Measurements from ENCODE around the gene FBXL22.

Gene FBXL22

DNA sequence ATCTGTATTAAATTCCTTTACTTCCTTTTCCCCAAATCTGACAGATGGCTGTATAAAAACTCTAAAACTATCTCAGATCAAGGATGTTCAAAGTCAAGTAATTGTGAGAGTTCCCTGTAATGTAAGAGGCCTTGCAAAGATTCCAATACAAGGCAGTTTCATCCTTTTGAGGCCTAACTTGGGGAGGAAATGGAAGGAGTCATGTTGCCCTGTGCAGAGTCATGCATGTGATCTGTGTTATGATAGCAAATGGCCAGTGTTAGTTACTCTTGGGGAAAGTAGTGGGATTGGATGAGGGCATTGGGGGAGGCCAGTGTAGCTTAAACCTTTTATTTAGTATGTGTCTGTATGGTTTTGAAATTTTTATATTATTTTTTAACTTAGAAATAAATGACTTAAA is 23.7 kb upstream of the FBXL22 start:
- POLR2A ChIA-PET, result interaction anchor here (0.8 kb wide), 1 partner anchor 70 kb away, joined by 3 read pairs; the partner anchor contains the start of gene USP3
- CTCF ChIA-PET, result interaction anchor here (0.6 kb wide), 1 partner anchor 10 kb away, joined by 3 read pairs; no protein-coding TSS in a partner anchor

DNA sequence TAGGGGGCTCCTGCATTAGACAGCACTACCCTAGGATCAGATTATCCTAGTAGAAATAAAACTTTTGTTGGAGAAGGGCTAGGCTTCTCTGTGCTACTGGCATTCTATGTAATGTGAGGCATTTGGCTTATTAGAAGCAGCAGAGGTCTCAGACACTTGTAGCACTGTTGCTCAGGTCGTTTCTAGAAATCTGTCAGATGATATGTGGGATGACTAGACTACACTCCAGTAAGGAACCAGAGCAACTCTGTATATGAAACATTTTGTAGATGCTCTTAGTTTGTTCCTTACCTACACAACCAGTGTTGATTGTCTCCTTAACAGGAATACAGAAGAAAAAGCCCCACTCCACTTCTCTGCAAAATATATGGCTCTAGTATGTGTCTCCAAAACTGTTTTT is 21.9 kb upstream of the FBXL22 start:
- DNase-seq, result no peak
- CTCF ChIA-PET, result no interaction called here

More for the DNA sequence above, 23.7 kb upstream of the FBXL22 start:
- Histone ChIP-seq H3K27ac (ENCODE audit: insufficient read depth in 1 of 2, low read depth in 1 of 2, low read length in 2 of 2, poor library complexity in 1 of 2, severe bottlenecking in 2 of 2) (no peak overlapping the region), H3K4me3 (ENCODE audit: control insufficient read depth in 1 of 7, extremely low read depth in 1 of 7, insufficient read depth in 4 of 7, low read depth in 2 of 7, low read length in 6 of 7) (no peak overlapping the region), H3K27me3 (replicated peaks in 2 of 5; ENCODE audit: control insufficient read depth in 4 of 5, insufficient read depth in 5 of 5, low read length in 4 of 5) (no peaks in the 10 kb centered on the region), H3K4me1 (ENCODE audit: control extremely low read depth in 1 of 4, control insufficient read depth in 4 of 4, insufficient read depth in 4 of 4, low read length in 3 of 4) (no peaks in the 10 kb centered on the region), H3K36me3 (ENCODE audit: control insufficient read depth in 4 of 4, insufficient read depth in 4 of 4, low read length in 3 of 4) (peaks cover 18 to 58% (median 27%) of the 10 kb centered on the region in 4 experiments), H3K9me3 (ENCODE audit: control extremely low read depth in 1 of 5, control insufficient read depth in 4 of 5, insufficient read depth in 2 of 5, low read depth in 1 of 5, low read length in 4 of 5) (no peaks in the 10 kb centered on the region)
- DNase-seq, result no peak

DNA sequence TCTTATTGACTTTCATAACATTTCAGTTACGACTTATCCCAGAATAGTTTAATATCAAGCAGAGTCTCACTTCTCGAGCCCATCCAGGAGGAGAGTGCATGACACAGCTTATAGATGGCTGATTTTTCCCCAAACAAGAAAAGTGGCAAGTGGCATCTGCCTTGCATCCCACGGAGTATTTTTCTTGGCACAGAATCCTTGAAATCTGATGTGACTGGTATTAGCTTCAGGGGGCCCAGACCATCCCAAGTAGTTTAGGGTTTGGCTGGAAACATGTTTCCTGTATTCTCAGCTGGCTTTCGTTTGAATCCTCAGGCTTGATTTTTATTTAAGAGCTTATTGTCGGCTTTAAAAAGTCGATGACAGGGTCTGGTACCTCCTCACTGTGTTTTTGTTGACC is 20.7 kb upstream of the FBXL22 start:
- Histone ChIP-seq H3K27me3 (replicated peaks in 2 of 5; ENCODE audit: control insufficient read depth in 4 of 5, insufficient read depth in 5 of 5, low read length in 4 of 5) (no peaks in the 10 kb centered on the region), H3K4me3 (ENCODE audit: control insufficient read depth in 1 of 7, extremely low read depth in 1 of 7, insufficient read depth in 4 of 7, low read depth in 2 of 7, low read length in 6 of 7) (no peak overlapping the region), H3K36me3 (ENCODE audit: control insufficient read depth in 4 of 4, insufficient read depth in 4 of 4, low read length in 3 of 4) (peaks cover 10 to 45% (median 21%) of the 10 kb centered on the region in 4 experiments), H3K4me1 (ENCODE audit: control extremely low read depth in 1 of 4, control insufficient read depth in 4 of 4, insufficient read depth in 4 of 4, low read length in 3 of 4) (no peaks in the 10 kb centered on the region), H3K27ac (ENCODE audit: insufficient read depth in 1 of 2, low read depth in 1 of 2, low read length in 2 of 2, poor library complexity in 1 of 2, severe bottlenecking in 2 of 2) (no peak overlapping the region), H3K9me3 (ENCODE audit: control extremely low read depth in 1 of 5, control insufficient read depth in 4 of 5, insufficient read depth in 2 of 5, low read depth in 1 of 5, low read length in 4 of 5) (no peaks in the 10 kb centered on the region)
- no peak for DNase-seq
- WGBS (ENCODE audit: insufficient coverage), result 94% methylated on average over 5 of the region's 6 CpGs
- ChIA-PET POLR2A (interaction anchor here (0.6 kb wide), 1 partner anchor 86 kb away, joined by 3 read pairs; no protein-coding TSS in a partner anchor), CTCF (interaction anchor here (0.7 to 1.6 kb wide), 2 partner anchors 66 to 147 kb away, joined by 4 read pairs; no protein-coding TSS in a partner anchor)

More for the DNA sequence above, 21.9 kb upstream of the FBXL22 start:
- no peaks in the 10 kb centered on the region for H3K9me3 ChIP-seq (ENCODE audit: control extremely low read depth in 1 of 5, control insufficient read depth in 4 of 5, insufficient read depth in 2 of 5, low read depth in 1 of 5, low read length in 4 of 5)
- POLR2A ChIA-PET, result no interaction called here
- no peaks in the 10 kb centered on the region for H3K27me3 ChIP-seq (replicated peaks in 2 of 5; ENCODE audit: control insufficient read depth in 4 of 5, insufficient read depth in 5 of 5, low read length in 4 of 5)
- H3K4me3 ChIP-seq (ENCODE audit: control insufficient read depth in 1 of 7, extremely low read depth in 1 of 7, insufficient read depth in 4 of 7, low read depth in 2 of 7, low read length in 6 of 7), result no peak overlapping the region
- WGBS (ENCODE audit: insufficient coverage), result no CpG with 5 or more reads among the region's 1 CpG
- no peaks in the 10 kb centered on the region for H3K4me1 ChIP-seq (ENCODE audit: control extremely low read depth in 1 of 4, control insufficient read depth in 4 of 4, insufficient read depth in 4 of 4, low read length in 3 of 4)
- no peak overlapping the region for H3K27ac ChIP-seq (ENCODE audit: insufficient read depth in 1 of 2, low read depth in 1 of 2, low read length in 2 of 2, poor library complexity in 1 of 2, severe bottlenecking in 2 of 2)
- H3K36me3 ChIP-seq (ENCODE audit: control insufficient read depth in 4 of 4, insufficient read depth in 4 of 4, low read length in 3 of 4), result peaks cover 12 to 54% (median 23%) of the 10 kb centered on the region in 4 experiments

- Histone ChIP-seq H3K27ac (ENCODE audit: insufficient read depth in 1 of 2, low read depth in 1 of 2, low read length in 2 of 2, poor library complexity in 1 of 2, severe bottlenecking in 2 of 2) (no peak overlapping the region), H3K4me3 (ENCODE audit: control insufficient read depth in 1 of 7, extremely low read depth in 1 of 7, insufficient read depth in 4 of 7, low read depth in 2 of 7, low read length in 6 of 7) (no peak overlapping the region), H3K36me3 (ENCODE audit: control insufficient read depth in 4 of 4, insufficient read depth in 4 of 4, low read length in 3 of 4) (peaks cover 10 to 47% (median 17%) of the 10 kb centered on the region in 4 experiments), H3K27me3 (replicated peaks in 2 of 5; ENCODE audit: control insufficient read depth in 4 of 5, insufficient read depth in 5 of 5, low read length in 4 of 5) (no peaks in the 10 kb centered on the region), H3K9me3 (ENCODE audit: control extremely low read depth in 1 of 5, control insufficient read depth in 4 of 5, insufficient read depth in 2 of 5, low read depth in 1 of 5, low read length in 4 of 5) (peaks cover 0 to 4% (median 0%) of the 10 kb centered on the region in 5 experiments), H3K4me1 (ENCODE audit: control extremely low read depth in 1 of 4, control insufficient read depth in 4 of 4, insufficient read depth in 4 of 4, low read length in 3 of 4) (no peaks in the 10 kb centered on the region)
- CTCF ChIA-PET, result interaction anchor here (0.9 kb wide), 1 partner anchor 17 kb away, joined by 4 read pairs; no protein-coding TSS in a partner anchor
- POLR2A ChIA-PET, result interaction anchor here (0.6 kb wide), 1 partner anchor 189 kb away, joined by 4 read pairs; no protein-coding TSS in a partner anchor
- no peak for DNase-seq
Measured at GRCh38 chr15:63582179-63582578, 15.0 kb upstream of the FBXL22 start.

DNA sequence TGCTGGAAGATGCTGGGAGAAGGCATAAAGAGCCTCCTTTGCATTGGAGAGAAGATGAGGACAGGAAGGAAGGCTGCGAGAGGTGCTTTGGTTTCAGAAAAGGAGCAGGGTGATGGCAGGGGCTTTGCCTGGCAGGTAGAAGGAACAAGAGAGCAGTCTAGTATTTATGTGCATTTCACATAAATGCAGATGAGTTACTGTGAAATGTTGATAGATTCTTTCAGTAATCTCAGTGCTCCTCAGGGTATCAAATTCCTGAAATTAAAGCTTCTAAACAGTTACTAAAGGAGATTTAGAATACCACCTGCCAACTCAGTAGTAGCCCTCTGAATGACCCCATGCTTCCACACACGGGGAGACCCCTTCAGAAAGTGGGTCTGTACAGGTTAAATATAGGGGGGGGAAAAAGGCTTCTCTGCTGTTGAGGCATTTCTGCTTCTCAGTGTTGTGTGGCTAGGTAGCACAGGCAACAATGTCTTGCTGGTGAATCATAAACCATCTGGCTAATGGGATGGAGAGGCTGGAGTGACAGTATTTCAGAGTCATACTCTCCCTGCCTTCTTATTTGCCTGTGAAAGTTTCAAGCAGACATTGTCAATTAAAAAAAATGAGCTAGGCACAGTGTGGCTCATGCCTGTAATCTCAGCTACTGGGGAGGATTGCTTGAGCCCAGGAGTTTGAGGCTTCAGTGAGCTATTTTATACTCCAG is 14.3 kb upstream of the FBXL22 start:
- H3K9me3 ChIP-seq (ENCODE audit: control extremely low read depth in 1 of 5, control insufficient read depth in 4 of 5, insufficient read depth in 2 of 5, low read depth in 1 of 5, low read length in 4 of 5), result peaks cover 0 to 4% (median 0%) of the 10 kb centered on the region in 5 experiments
- POLR2A ChIA-PET, result no interaction called here
- H3K4me3 ChIP-seq (ENCODE audit: control insufficient read depth in 1 of 7, extremely low read depth in 1 of 7, insufficient read depth in 4 of 7, low read depth in 2 of 7, low read length in 6 of 7), result no peak overlapping the region
- H3K36me3 ChIP-seq (ENCODE audit: control insufficient read depth in 4 of 4, insufficient read depth in 4 of 4, low read length in 3 of 4), result peaks cover 9 to 50% (median 21%) of the 10 kb centered on the region in 4 experiments
- 100% methylated on average over 1 of the region's 2 CpGs for WGBS (ENCODE audit: insufficient coverage)
- H3K4me1 ChIP-seq (ENCODE audit: control extremely low read depth in 1 of 4, control insufficient read depth in 4 of 4, insufficient read depth in 4 of 4, low read length in 3 of 4), result no peaks in the 10 kb centered on the region
- CTCF ChIA-PET, result no interaction called here
- H3K27ac ChIP-seq (ENCODE audit: insufficient read depth in 1 of 2, low read depth in 1 of 2, low read length in 2 of 2, poor library complexity in 1 of 2, severe bottlenecking in 2 of 2), result no peak overlapping the region
- no peaks in the 10 kb centered on the region for H3K27me3 ChIP-seq (replicated peaks in 2 of 5; ENCODE audit: control insufficient read depth in 4 of 5, insufficient read depth in 5 of 5, low read length in 4 of 5)
- no peak for DNase-seq

DNA sequence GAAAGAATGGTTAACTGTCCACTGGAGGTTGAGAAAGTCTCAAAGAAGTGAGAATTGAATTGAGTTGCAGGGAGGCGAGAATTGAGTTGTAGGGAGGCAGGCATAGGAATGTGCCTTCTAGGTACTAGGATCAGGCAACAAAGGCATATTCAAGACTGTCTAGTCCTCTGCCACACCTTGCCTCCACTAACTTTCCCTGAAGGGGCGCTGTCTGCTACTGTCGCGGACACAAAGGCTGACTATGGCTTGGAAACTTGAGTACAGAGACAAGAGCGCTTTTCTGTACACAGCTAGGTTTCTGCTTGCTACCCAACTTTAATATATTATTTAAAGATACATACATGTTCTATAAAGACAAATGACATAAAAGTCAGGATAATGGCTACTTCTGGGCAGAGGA is 10.4 kb upstream of the FBXL22 start:
- WGBS (ENCODE audit: insufficient coverage), result 100% methylated on average over 2 of the region's 5 CpGs

GRCh38 chr15:63587527-63587926 is 9.7 kb upstream of the FBXL22 start:
- POLR2A ChIA-PET, result no interaction called here
- WGBS (ENCODE audit: insufficient coverage), result 100% methylated on average over 1 of the region's 2 CpGs

More for the DNA sequence above, 10.4 kb upstream of the FBXL22 start:
- Histone ChIP-seq H3K4me1 (ENCODE audit: control extremely low read depth in 1 of 4, control insufficient read depth in 4 of 4, insufficient read depth in 4 of 4, low read length in 3 of 4) (no peaks in the 10 kb centered on the region), H3K9me3 (ENCODE audit: control extremely low read depth in 1 of 5, control insufficient read depth in 4 of 5, insufficient read depth in 2 of 5, low read depth in 1 of 5, low read length in 4 of 5) (peaks cover 0 to 6% (median 0%) of the 10 kb centered on the region in 5 experiments), H3K36me3 (ENCODE audit: control insufficient read depth in 4 of 4, insufficient read depth in 4 of 4, low read length in 3 of 4) (peaks cover 26 to 80% (median 48%) of the 10 kb centered on the region in 4 experiments), H3K27ac (ENCODE audit: insufficient read depth in 1 of 2, low read depth in 1 of 2, low read length in 2 of 2, poor library complexity in 1 of 2, severe bottlenecking in 2 of 2) (no peak overlapping the region), H3K4me3 (ENCODE audit: control insufficient read depth in 1 of 7, extremely low read depth in 1 of 7, insufficient read depth in 4 of 7, low read depth in 2 of 7, low read length in 6 of 7) (no peak overlapping the region), H3K27me3 (replicated peaks in 2 of 5; ENCODE audit: control insufficient read depth in 4 of 5, insufficient read depth in 5 of 5, low read length in 4 of 5) (no peaks in the 10 kb centered on the region)
- POLR2A ChIA-PET, result no interaction called here
- CTCF ChIA-PET, result interaction anchor here (1.2 kb wide), 1 partner anchor 17 kb away, joined by 3 read pairs; no protein-coding TSS in a partner anchor
- no peak for DNase-seq

More at GRCh38 chr15:63587527-63587926, 9.7 kb upstream of the FBXL22 start:
- DNase-seq, result no peak
- CTCF ChIA-PET, result no interaction called here
- Histone ChIP-seq H3K27me3 (replicated peaks in 2 of 5; ENCODE audit: control insufficient read depth in 4 of 5, insufficient read depth in 5 of 5, low read length in 4 of 5) (no peaks in the 10 kb centered on the region), H3K27ac (ENCODE audit: insufficient read depth in 1 of 2, low read depth in 1 of 2, low read length in 2 of 2, poor library complexity in 1 of 2, severe bottlenecking in 2 of 2) (no peak overlapping the region), H3K9me3 (ENCODE audit: control extremely low read depth in 1 of 5, control insufficient read depth in 4 of 5, insufficient read depth in 2 of 5, low read depth in 1 of 5, low read length in 4 of 5) (peaks cover 0 to 6% (median 0%) of the 10 kb centered on the region in 5 experiments), H3K4me3 (ENCODE audit: control insufficient read depth in 1 of 7, extremely low read depth in 1 of 7, insufficient read depth in 4 of 7, low read depth in 2 of 7, low read length in 6 of 7) (no peak overlapping the region), H3K4me1 (ENCODE audit: control extremely low read depth in 1 of 4, control insufficient read depth in 4 of 4, insufficient read depth in 4 of 4, low read length in 3 of 4) (no peaks in the 10 kb centered on the region), H3K36me3 (ENCODE audit: control insufficient read depth in 4 of 4, insufficient read depth in 4 of 4, low read length in 3 of 4) (peaks cover 26 to 76% (median 47%) of the 10 kb centered on the region in 4 experiments)
